Ovary (tissue), 9 donors: Measurements from ENCODE around the gene USP9Y. TPM values are rescaled to one million over a fixed set of nuclear protein-coding genes. Genes with fewer than 3 reads are reported as not detected.

Source experiments
- DNase-seq, 5 donors: peaks; one replicate each; pipeline ENCODE4 v3.0.0-alpha.2; 2019 to 2020
- H3K27ac ChIP-seq, 2 donors: fragments of 200-600 bp; one replicate each; pipeline versions ENCODE4 v1.5.1 to v1.8.0; 2019 to 2022
- H3K27me3 ChIP-seq: fragments of 200-600 bp; one replicate; pipeline ENCODE4 v1.8.0; 2022
- H3K36me3 ChIP-seq: fragments of 200-600 bp; sonication (generic); one replicate; pipeline ENCODE4 v1.5.1; 2019
- H3K4me1 ChIP-seq: one replicate; pipeline ENCODE4 v1.8.1; 2013; ENCODE audit warnings: mild to moderate bottlenecking, moderate library complexity; ENCODE audit not compliant: insufficient read depth
- H3K4me3 ChIP-seq: fragments of 200-600 bp; sonication (generic); one replicate; pipeline ENCODE4 v1.5.1; 2017
- H3K9me3 ChIP-seq, 2 donors: fragments of 200-600 bp in 1 of 2; sonication (generic) in 1 of 2; one replicate each; pipeline versions ENCODE4 v1.5.1 to v1.8.1; 2013 to 2019; ENCODE audit warnings: mild to moderate bottlenecking in 1 of 2, moderate library complexity in 1 of 2
- EP300 ChIP-seq: sonication (generic); formaldehyde crosslinking; IDR thresholded peaks from one replicate; pipeline ENCODE4 v1.6.1; 2017; ENCODE audit warnings: antibody characterized with exemption
- POLR2A ChIP-seq: fragments of 450-650 bp; IDR thresholded peaks from one replicate; pipeline ENCODE4 v1.6.1; 2017; ENCODE audit warnings: antibody characterized with exemption, mild to moderate bottlenecking, moderate library complexity
- WGBS, 3 donors: extraction: QIAGEN DNeasy Blood & Tissue Kit in 1 of 3; methylation state at CpG; one replicate each; pipeline versions ENCODE4 v1.1.5 to v1.1.7; 2013 to 2017; 5-methylcytosine and 5-hydroxymethylcytosine counted together
- intact Hi-C, 4 donors: fragments of 100-400 bp; cut with DNase I; formaldehyde crosslinking; loops; one replicate each; pipeline versions ENCODE4 v1.11.0 to v1.15.1; 2022 to 2023
- polyA plus RNA-seq, 2 donors: library from polyadenylated mRNA; stranded (reverse); fragments of 200-250 nt in 1 of 2; fragments of 350-450 nt in 1 of 2; fragmentation: Illumina TruSeq in 1 of 2; extraction: RNeasy Lipid Tissue Mini Kit (QIAGEN cat#74804) in 1 of 2; gene quantifications; one replicate each; pipeline ENCODE4 v1.2.3, GENCODE V29; 2013 to 2014
- total RNA-seq, 7 donors: library from RNA; depleted of rRNA in 2 of 7; stranded (reverse); fragments of >200 nt in 2 of 7; fragmentation: NEBNext Ultra II Directional in 3 of 7; extraction: Animal tissue kit (Norgen Biotek cat#: 25700) in 3 of 7; gene quantifications; one replicate each; pipeline versions ENCODE4 v1.1.0 to v1.2.4, GENCODE V29; 2016 to 2023
- TF ChIP-seq, protein P1 (sequence below), 3 donors: fragments of 450-650 bp in 2 of 3; fragments of 200-600 bp in 1 of 3; IDR thresholded peaks; one replicate each; pipeline versions ENCODE4 v1.5.1 to v1.8.0; 2016 to 2022; ENCODE audit warnings: antibody characterized with exemption in 3 of 3, mild to moderate bottlenecking in 1 of 3
- donor health status: DM: no; HTN: no; CAD: no; lungs with moderate emphysema.
- donor health status: DM: no; HTN: no; CAD: no.
- donor health status: Bipolar disorder and iron deficiency.
- donor health status: DM: yes; HTN: yes; CAD: no.
- donor health status: DM: no; HTN: no; CAD: no.
- donor health status: DM: yes; HTN: yes; CAD: no.

Gene USP9Y
- total and polyA plus RNA-seq, 9 donors, result 0.18 TPM; not detected in 8

DNA sequence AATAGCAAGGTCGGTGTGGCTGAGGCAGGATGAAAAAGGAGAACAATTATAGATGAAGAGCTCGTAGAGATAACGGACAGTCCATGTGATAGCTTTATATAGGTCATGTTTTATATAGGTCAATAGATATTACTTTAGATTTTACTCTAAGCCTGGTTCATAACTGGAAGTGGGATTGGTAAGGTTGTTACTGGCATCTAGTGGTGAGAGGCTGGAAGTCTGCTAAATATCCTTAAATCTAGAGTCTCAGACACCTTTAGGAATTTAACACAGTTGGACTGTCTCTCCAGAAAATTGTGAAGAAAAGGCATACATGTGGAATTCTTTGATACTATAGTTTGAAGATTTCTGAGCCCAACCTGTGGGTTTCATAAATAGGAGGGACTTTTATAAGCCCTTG is 108.0 kb downstream of the USP9Y start:
- DNase-seq, result no peak
- Histone ChIP-seq H3K27ac (no peak overlapping the region), H3K36me3 (no peaks in the 10 kb centered on the region), H3K4me3 (no peak overlapping the region), H3K4me1 (no peaks in the 10 kb centered on the region), H3K9me3 (no peaks in the 10 kb centered on the region), H3K27me3 (no peaks in the 10 kb centered on the region)
- intact Hi-C loops, result no loop called here
- no CpG with 5 or more reads among the region's 3 CpGs for WGBS, 3 donors
- TF ChIP-seq, protein P1, sequence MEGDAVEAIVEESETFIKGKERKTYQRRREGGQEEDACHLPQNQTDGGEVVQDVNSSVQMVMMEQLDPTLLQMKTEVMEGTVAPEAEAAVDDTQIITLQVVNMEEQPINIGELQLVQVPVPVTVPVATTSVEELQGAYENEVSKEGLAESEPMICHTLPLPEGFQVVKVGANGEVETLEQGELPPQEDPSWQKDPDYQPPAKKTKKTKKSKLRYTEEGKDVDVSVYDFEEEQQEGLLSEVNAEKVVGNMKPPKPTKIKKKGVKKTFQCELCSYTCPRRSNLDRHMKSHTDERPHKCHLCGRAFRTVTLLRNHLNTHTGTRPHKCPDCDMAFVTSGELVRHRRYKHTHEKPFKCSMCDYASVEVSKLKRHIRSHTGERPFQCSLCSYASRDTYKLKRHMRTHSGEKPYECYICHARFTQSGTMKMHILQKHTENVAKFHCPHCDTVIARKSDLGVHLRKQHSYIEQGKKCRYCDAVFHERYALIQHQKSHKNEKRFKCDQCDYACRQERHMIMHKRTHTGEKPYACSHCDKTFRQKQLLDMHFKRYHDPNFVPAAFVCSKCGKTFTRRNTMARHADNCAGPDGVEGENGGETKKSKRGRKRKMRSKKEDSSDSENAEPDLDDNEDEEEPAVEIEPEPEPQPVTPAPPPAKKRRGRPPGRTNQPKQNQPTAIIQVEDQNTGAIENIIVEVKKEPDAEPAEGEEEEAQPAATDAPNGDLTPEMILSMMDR (IDR thresholded peaks at IDR 0.05), result no peak
- TF ChIP-seq POLR2A (no peak), EP300 (no peak)

DNA sequence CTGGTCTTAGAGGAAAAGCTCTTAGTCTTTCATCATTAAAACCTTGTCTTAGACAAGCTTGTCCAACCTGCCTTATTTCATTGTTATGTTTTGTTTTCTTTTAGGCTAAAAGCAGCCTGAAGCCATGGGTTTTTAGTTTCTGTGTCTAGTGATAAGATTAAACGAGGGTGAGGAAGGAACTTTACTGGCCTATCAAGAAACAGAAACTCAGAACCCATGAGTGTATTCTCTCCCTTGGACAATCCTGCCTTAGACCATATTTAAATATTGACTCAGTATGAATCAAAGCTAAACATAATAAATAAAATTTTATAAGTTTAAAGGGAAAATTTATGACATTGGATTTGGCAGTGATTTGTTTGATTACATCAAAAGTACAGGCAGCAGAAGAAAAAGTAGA is 122.4 kb downstream of the USP9Y start:
- TF ChIP-seq POLR2A, result no peak
- TF ChIP-seq, protein P1 (IDR thresholded peaks at IDR 0.05), result no peak
- no peak for TF ChIP-seq EP300

DNA sequence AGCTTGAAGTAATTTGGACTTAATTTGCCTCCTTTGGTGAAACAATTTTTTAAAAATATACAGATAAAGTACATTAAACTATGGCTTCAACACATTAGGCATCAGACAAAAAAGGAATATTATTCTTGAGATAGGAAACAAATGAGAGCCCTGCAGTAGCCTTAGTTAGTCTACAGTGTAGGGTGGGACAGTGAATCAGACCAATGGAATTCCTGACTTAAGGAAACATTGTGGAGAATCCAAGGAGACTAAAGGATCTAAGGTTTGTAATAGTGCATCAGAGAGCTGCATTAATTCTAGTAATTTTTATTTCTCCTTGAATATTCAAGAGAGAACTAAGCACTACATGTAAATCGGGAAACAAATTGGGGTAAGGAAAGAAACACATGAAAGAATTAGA is 125.8 kb downstream of the USP9Y start:
- Histone ChIP-seq H3K9me3 (no peaks in the 10 kb centered on the region), H3K27ac (no peak overlapping the region), H3K4me3 (no peak overlapping the region), H3K4me1 (no peaks in the 10 kb centered on the region), H3K27me3 (no peaks in the 10 kb centered on the region), H3K36me3 (no peaks in the 10 kb centered on the region)
- no peak for TF ChIP-seq EP300
- TF ChIP-seq POLR2A, result no peak
- TF ChIP-seq, protein P1 (IDR thresholded peaks at IDR 0.05), result no peak
- DNase-seq, result no peak
- intact Hi-C loops, result no loop called here
- WGBS, 3 donors, result no CpG with 5 or more reads among the region's 1 CpG

More for the DNA sequence above, 122.4 kb downstream of the USP9Y start:
- H3K36me3 ChIP-seq, result no peaks in the 10 kb centered on the region
- no peak overlapping the region for H3K4me3 ChIP-seq
- WGBS, 3 donors, result no CpG with 5 or more reads among the region's 1 CpG
- no peaks in the 10 kb centered on the region for H3K27me3 ChIP-seq
- no peaks in the 10 kb centered on the region for H3K9me3 ChIP-seq
- intact Hi-C loops, result no loop called here
- H3K4me1 ChIP-seq, result no peaks in the 10 kb centered on the region
- H3K27ac ChIP-seq, result no peak overlapping the region
- no peak for DNase-seq

DNA sequence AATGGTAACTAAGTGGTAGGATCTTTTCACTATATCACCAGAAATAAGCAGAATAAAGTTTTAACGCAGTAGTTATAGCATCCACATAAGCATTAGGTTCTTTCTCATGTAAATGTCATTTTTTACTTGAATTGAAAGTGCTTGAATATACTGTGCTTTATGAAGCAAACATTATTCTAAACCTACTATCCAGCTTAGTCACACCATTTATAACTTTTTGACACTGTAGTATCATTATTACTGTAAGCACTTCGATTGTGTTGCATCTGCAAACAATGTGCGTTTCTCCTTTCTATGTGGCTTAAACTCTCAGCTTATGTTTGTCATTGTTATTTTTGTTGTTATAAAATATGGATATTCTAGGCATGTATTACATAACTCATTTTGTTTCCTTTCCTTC is 132.3 kb downstream of the USP9Y start:
- Histone ChIP-seq H3K4me3 (no peak overlapping the region), H3K9me3 (no peaks in the 10 kb centered on the region), H3K27ac (no peak overlapping the region), H3K36me3 (no peaks in the 10 kb centered on the region), H3K27me3 (no peaks in the 10 kb centered on the region), H3K4me1 (no peaks in the 10 kb centered on the region)
- TF ChIP-seq EP300 (no peak), POLR2A (no peak)
- TF ChIP-seq, protein P1 (IDR thresholded peaks at IDR 0.05), result no peak
- intact Hi-C loops, result no loop called here
- no CpG with 5 or more reads among the region's 3 CpGs for WGBS, 3 donors
- DNase-seq, result no peak

DNA sequence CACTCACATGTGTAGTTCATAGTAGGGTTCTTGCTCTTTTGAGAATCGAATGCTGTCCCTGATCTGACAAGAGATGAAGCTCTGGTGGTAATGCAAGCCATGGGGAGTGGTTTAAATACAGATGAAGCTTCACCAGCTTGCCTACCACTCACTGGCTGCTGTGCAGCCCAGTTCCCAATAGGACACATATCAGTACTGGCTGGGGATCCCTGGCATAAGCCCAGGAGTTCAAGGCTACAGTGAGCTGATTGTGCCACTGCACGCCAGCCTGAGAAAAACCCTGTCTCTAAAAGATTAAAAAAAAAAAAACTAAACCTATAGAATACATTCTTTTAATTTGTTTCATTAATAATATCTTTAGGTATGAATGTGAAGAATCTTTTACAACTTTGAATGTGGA is 136.5 kb downstream of the USP9Y start:
- DNase-seq, result no peak
- H3K27ac ChIP-seq, result no peak overlapping the region
- H3K36me3 ChIP-seq, result no peaks in the 10 kb centered on the region
- intact Hi-C loops, result no loop called here
- no peaks in the 10 kb centered on the region for H3K4me1 ChIP-seq
- no peak overlapping the region for H3K4me3 ChIP-seq
- no peaks in the 10 kb centered on the region for H3K9me3 ChIP-seq
- TF ChIP-seq EP300 (no peak), POLR2A (no peak)
- TF ChIP-seq, protein P1 (IDR thresholded peaks at IDR 0.05), result no peak
- no CpG with 5 or more reads among the region's 2 CpGs for WGBS, 3 donors
- no peaks in the 10 kb centered on the region for H3K27me3 ChIP-seq
